ENCODE results near the gene MYOM1. TPM values are rescaled to one million over a fixed set of nuclear protein-coding genes. Genes with fewer than 3 reads are reported as not detected.

MYOM1 gene
- total RNA-seq (10 to 100 TPM; 17.3 to 37.7 (median 22.1) TPM), polyA plus RNA-seq (10 to 100 TPM in 1 of 3 donors, 1 to 10 TPM in 2; 3.3 to 11.1 (median 5.4) TPM)

DNA sequence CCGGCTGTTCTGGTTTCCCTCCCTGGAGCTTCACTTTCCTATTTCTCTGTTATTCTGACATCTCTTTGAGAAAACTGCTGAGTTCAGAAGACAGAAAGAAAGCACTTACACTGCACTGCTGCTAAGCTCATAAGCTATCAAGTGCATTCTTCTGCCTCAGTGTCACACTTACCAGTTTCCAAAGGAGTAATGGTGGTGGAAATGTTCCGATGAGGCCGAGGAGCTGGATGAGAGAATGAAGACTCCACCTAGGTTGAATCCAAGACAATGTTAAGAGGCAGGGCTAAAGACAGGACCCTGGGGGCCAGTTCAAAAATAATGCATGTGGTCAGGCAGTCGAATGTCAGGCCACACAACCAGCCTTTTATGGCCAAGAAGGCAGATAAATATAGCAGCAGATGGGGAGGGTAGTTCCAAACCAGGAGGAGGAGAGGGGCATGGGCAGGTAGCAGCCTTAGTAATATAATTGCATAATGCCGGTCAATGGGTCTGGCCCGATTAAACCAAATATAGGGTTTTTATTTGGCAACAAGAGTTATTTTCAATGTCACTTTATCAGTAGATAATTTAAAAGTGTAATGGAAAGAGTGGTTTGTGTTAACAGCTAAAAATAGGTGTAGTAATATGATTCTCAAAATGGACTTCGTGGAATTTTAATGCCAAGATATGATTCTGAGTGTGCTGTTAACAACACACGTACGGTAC is at the start of gene MYOM1:
Gene MYOM1, minus strand, starts transcription at position 338 of the 705 bp plus-strand sequence. CDS start 4,745 bp downstream, outside the sequence.
- 86 to 89% methylated on average over 9 of the region's 9 CpGs for WGBS, 2 donors
- no peak for TF ChIP-seq POLR2A (IDR thresholded peaks at IDR 0.05)
- TF ChIP-seq POLR2AphosphoS5 (IDR thresholded peaks at IDR 0.05), result peak in 1 of 4 donors; percentile 8
- peak within 1 kb of the TSS; percentile 30 to 48 (median 35) for H3K4me3 ChIP-seq
- no peaks in the 10 kb centered on the region for H3K27me3 ChIP-seq
- H3K9me3 ChIP-seq, result no peaks in the 10 kb centered on the region
- intact Hi-C loops (cut with DNase I), result loop anchor here (2.0 to 5.0 kb wide), 3 partner anchors 27 to 43 kb away; partner anchors contain the start of genes MYL12A and MYL12B
- peak within 1 kb of the TSS; percentile 76 to 85 (median 82) for H3K27ac ChIP-seq
- no peak for DNase-seq
- peaks cover 0 to 19% (median 5%) of the 10 kb centered on the region in 4 donors for H3K4me1 ChIP-seq
- peaks cover 0 to 5% (median 2%) of the 10 kb centered on the region in 4 donors for H3K36me3 ChIP-seq

DNA sequence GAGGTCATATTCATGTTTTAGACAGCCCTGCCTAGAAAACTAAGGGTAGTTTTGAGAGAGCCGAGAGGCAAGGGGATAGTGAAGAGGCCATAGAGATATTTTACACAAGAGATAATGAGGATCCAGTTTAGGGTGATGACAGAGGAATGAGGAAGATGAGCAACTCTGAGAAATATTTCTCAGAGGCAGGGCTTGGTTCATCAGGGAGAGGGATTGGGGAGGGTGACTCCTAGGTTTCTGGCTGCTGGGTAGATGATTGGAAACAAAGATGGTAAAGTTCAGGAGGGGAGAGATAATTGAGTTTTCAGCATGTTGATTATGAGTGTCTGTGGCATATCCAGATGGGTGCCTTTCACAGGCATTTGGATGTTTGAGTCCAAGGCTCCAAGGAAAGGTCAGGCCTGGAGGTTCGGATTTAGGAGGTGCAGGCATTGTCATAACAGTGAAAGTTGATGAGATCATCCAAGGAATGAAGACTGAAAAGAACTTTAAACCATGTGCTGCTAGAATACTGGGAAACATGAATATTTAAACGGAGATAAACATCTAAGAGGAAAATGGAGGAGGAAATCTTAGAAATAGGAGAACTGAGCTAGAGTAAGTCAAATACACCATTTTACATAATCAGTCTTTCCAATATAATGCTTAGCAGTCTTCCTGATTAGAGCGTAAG is 49.6 kb upstream of the MYOM1 start:
- Histone ChIP-seq H3K9me3 (no peaks in the 10 kb centered on the region), H3K4me3 (no peak overlapping the region), H3K4me1 (peaks cover 0 to 65% (median 47%) of the 10 kb centered on the region in 4 donors), H3K27me3 (no peaks in the 10 kb centered on the region), H3K27ac (peak overlapping the region in 1 of 4 donors; percentile 15), H3K36me3 (peaks cover 0 to 20% (median 2%) of the 10 kb centered on the region in 4 donors)
- TF ChIP-seq POLR2AphosphoS5 (IDR thresholded peaks at IDR 0.05) (no peak), EP300 (IDR thresholded peaks at IDR 0.05) (no peak), POLR2A (IDR thresholded peaks at IDR 0.05) (no peak)
- TF ChIP-seq, protein P1, sequence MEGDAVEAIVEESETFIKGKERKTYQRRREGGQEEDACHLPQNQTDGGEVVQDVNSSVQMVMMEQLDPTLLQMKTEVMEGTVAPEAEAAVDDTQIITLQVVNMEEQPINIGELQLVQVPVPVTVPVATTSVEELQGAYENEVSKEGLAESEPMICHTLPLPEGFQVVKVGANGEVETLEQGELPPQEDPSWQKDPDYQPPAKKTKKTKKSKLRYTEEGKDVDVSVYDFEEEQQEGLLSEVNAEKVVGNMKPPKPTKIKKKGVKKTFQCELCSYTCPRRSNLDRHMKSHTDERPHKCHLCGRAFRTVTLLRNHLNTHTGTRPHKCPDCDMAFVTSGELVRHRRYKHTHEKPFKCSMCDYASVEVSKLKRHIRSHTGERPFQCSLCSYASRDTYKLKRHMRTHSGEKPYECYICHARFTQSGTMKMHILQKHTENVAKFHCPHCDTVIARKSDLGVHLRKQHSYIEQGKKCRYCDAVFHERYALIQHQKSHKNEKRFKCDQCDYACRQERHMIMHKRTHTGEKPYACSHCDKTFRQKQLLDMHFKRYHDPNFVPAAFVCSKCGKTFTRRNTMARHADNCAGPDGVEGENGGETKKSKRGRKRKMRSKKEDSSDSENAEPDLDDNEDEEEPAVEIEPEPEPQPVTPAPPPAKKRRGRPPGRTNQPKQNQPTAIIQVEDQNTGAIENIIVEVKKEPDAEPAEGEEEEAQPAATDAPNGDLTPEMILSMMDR (IDR thresholded peaks at IDR 0.05), result no peak
- no peak for DNase-seq
- intact Hi-C loops (cut with DNase I), result no loop called here
- 88 to 89% methylated on average over 4 of the region's 4 CpGs for WGBS, 2 donors

DNA sequence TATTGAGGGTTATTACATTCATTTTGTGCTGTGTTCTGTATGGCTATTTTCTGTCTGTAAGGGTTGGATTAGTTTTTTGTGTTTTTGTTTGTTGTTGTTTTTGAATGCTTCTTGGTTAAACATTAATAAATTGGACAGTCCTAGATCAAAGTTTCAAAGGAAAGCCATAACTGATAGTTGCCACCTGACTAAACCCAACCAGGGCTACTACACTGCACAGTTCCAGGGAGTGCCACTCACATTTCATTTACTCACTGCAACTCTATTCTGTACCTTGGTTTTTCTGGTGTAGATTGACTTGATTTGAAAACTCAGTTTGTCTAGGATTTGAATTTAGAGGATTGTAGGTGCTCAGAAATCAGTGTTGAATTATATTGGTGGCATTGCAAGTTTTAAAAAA is 48.5 kb upstream of the MYOM1 start:
- no peaks in the 10 kb centered on the region for H3K27me3 ChIP-seq
- H3K36me3 ChIP-seq, result peaks cover 0 to 9% (median 2%) of the 10 kb centered on the region in 4 donors
- TF ChIP-seq POLR2A (IDR thresholded peaks at IDR 0.05) (no peak), POLR2AphosphoS5 (IDR thresholded peaks at IDR 0.05) (no peak), EP300 (IDR thresholded peaks at IDR 0.05) (no peak)
- TF ChIP-seq, protein P1 (IDR thresholded peaks at IDR 0.05), result no peak
- no peak overlapping the region for H3K27ac ChIP-seq
- H3K9me3 ChIP-seq, result no peaks in the 10 kb centered on the region
- peaks cover 0 to 76% (median 58%) of the 10 kb centered on the region in 4 donors for H3K4me1 ChIP-seq
- H3K4me3 ChIP-seq, result no peak overlapping the region
- intact Hi-C loops (cut with DNase I), result no loop called here
- no peak for DNase-seq

DNA sequence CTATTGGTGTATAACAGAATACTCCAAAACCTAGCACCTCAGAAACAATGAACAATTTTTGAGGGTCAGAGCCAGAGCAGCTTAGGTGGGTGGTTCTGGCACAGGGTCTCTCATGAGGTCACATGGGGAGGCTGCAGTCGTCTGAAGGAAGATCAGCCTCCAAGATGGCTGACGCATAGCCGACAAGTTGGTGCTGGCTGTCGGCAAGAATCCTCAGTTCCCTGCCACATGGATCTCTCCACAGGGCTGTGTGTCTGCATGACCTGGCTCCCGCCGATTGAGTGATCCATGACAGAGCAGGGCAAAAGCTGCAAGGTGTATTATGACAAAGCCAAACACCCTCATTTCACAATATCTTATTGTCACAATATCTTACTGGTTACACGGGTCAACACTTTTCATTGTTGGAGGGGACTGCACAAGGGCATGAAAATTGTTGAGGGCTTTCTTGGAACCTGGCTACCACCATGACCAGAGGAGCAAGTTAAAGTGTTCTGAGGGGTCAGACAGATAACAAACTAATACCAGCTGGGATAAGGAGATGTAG is 46.4 kb upstream of the MYOM1 start:
- H3K36me3 ChIP-seq, result no peaks in the 10 kb centered on the region
- no peak for TF ChIP-seq POLR2A (IDR thresholded peaks at IDR 0.05)
- TF ChIP-seq, protein P1 (IDR thresholded peaks at IDR 0.05), result no peak
- TF ChIP-seq POLR2AphosphoS5 (IDR thresholded peaks at IDR 0.05), result no peak
- TF ChIP-seq EP300 (IDR thresholded peaks at IDR 0.05), result no peak
- intact Hi-C loops (cut with DNase I), result no loop called here
- peaks cover 0 to 79% (median 63%) of the 10 kb centered on the region in 4 donors for H3K4me1 ChIP-seq
- H3K4me3 ChIP-seq, result no peak overlapping the region
- no peaks in the 10 kb centered on the region for H3K27me3 ChIP-seq
- H3K27ac ChIP-seq, result no peak overlapping the region
- no peak for DNase-seq
- WGBS, 2 donors, result 63 to 66% methylated on average over 7 of the region's 7 CpGs
- no peaks in the 10 kb centered on the region for H3K9me3 ChIP-seq

DNA sequence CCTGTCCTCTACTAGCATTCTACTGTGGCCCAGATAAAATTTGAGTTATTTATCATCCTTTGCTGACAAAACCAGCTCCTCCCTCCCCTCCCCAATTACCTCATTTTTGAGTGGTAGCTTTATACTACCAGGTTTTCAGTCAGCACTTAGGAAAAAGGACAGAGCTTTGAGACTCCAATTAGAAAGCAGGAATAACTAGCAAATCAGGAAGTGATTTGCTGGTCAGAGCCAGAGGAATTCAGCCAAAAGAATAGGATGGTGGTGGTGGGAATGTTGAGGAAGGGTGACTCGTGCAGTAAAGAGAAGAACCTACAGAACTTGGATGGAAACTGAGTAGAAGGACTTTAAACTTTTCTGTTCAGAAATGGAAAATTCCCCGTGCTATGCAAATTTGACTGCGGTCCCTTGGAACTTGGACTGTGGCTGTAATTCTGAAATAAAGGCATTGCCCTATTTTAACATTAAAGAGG is 45.8 kb upstream of the MYOM1 start:
- no peak for TF ChIP-seq EP300 (IDR thresholded peaks at IDR 0.05)
- no peak for TF ChIP-seq POLR2A (IDR thresholded peaks at IDR 0.05)
- no peak for TF ChIP-seq POLR2AphosphoS5 (IDR thresholded peaks at IDR 0.05)
- TF ChIP-seq, protein P1 (IDR thresholded peaks at IDR 0.05), result no peak
- no peak overlapping the region for H3K4me3 ChIP-seq
- no peaks in the 10 kb centered on the region for H3K36me3 ChIP-seq
- H3K27me3 ChIP-seq, result no peaks in the 10 kb centered on the region
- 22 to 58% methylated on average over 3 of the region's 3 CpGs for WGBS, 2 donors
- no peak for DNase-seq
- intact Hi-C loops (cut with DNase I), result no loop called here
- H3K4me1 ChIP-seq, result peaks cover 0 to 79% (median 68%) of the 10 kb centered on the region in 4 donors
- H3K27ac ChIP-seq, result no peak overlapping the region
- no peaks in the 10 kb centered on the region for H3K9me3 ChIP-seq

All from sigmoid colon (tissue), 7 donors.